Measurements from ENCODE around the gene MAPK8.

DNA sequence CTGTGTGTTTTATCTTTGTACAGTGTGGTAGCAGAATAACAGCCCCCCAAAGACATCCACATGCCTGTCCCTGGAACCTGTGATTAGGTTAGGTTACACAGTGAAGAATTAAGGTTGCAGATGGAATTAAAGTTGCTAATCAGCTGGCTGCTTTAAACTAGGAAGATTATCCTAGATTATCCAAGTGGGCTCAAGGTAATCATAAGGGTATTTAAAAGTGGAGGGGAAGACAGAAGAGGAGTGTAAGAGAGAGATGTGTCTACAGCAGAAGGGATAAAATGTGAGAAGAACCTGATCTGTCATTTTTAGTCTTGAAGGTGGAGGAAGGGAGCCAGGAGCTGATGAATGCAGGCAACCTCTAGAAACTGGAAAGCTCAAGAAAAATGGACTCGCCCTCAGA, 180.8 kb downstream of the MAPK8 start:
- TF ChIP-seq CTCF (IDR thresholded peaks at IDR 0.05; ENCODE audit: insufficient read depth, low read length) (no peak), POLR2AphosphoS5 (IDR thresholded peaks at IDR 0.05; ENCODE audit: low read depth) (no peak)
